HG03066 (cell line): ENCODE data around the gene NDUFAB1.
"Not testable (repeated sequence)": the region's sequence is repeated elsewhere in the genome, so short reads cannot be mapped to it uniquely, and the experiment has no call there.

Experiments
- ATAC-seq: cut with Tn5 transposase; IDR thresholded peaks from one replicate; pipeline ENCODE4 v1.9.1; 2021; ENCODE audit warnings: low read depth; ENCODE audit not compliant: unreplicated experiment

NDUFAB1 gene

GRCh38 chr16:23595951-23596720, at the start of gene NDUFAB1:
NDUFAB1 (minus strand) TSS chr16:23596316; CDS start chr16:23596290, 26 bp downstream.
- ATAC-seq, result peak; percentile 90

DNA sequence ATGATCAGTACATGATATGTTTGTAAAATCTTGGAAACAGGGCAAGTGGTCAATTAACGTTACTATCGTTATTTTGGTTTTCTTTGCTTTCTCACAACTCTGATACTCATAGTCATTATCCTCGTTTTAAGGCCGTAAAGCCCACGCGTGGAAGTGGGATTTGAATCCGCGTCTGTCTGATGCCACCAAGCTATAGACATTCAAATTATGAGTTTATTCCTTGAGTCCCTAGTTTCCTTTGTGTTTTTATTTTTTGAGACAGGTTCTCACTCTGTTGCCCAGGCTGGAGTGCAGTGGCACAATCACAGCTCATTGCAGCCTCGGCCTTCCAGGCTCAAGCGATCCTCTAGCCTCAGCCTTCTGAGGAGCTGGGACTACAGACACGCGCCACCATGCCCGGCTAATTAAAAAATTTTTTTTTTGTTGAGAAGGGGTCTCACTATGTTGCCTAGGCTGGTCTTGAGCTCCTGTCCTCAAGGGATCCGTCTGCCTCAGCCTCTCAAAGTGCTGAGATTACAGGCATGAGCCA, 46.2 kb upstream of the NDUFAB1 start:
- ATAC-seq, result no peak

DNA sequence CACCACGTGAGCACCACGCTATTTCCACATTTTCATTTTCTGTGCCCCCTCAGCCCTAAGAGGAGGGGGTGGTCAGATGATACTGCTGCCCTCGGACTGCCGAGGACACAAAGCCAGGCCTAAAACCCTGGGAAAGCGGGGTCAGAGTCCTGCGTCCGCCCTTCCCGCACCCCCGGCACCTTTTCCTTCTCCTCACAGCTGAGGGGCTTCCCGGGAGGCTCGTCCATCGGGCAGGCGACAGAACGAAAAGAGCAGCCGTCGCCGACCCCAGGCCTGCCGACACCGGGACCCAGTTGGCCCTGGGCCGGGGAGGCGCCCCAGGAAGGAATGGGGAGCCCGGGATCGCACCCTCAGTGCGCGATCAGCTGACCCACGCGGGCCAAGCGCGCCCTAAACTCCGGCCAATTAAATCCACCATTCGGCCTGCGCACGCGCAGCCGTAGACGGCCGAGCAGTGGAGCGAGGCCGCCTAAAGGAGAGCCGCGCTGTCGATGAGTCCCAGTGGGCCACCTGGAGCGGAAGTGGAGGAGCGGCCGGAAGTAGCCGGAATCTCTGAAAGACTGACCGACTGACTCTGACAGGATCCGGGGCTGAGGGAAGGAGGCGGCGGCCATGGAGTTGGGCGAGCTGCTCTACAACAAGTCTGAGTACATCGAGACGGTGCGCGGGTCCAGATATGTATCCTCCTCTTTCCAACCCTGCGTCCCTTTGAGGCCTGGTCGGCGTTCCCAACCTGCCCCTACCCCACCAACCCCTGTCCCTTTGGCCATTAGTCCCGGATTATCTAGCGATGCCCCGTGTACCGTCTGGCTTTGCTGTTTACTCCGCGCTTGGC, 45.0 kb upstream of the NDUFAB1 start, which contains the start of the genes DCTN5 and PALB2:
Gene DCTN5, plus strand, starts transcription at position 536 of the 835 bp plus-strand sequence. Its CDS starts 77 bp downstream, at position 613.
Gene PALB2, minus strand, starts transcription at position 380 of the 835 bp plus-strand sequence. Its CDS starts 153 bp downstream, at position 227.
- ATAC-seq, result peak; percentile 95

- no peak for ATAC-seq
Measured at GRCh38 chr16:23640615-23640930, 44.5 kb upstream of the NDUFAB1 start.

GRCh38 chr16:23635958-23636357, 39.8 kb upstream of the NDUFAB1 start:
- ATAC-seq, result no peak

GRCh38 chr16:23634461-23635036, 38.4 kb upstream of the NDUFAB1 start:
- ATAC-seq, result no peak

- ATAC-seq, result not testable (repeated sequence)
Measured at GRCh38 chr16:23631874-23632273, 35.8 kb upstream of the NDUFAB1 start.

GRCh38 chr16:23629516-23629915, 33.4 kb upstream of the NDUFAB1 start:
- no peak for ATAC-seq

DNA sequence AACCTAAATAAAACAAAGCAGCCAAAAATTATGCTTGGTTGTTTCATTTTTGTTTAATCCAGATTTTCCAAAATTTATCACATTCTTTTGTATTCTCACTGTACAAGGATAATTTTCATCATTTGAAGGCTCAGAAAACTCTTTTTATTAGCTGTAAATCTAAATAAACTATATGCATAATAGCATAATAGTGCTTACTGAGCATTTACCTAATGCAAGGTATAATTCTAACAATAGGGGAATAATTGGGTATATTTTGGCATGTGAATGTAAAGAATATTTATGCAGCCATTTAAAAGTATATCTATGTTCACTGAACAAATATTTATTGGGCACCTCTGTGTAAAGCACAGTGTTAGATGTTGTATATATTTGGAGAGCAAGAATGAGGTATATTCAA, 28.0 kb upstream of the NDUFAB1 start:
- no peak for ATAC-seq

GRCh38 chr16:23615805-23616204, 19.7 kb upstream of the NDUFAB1 start:
- no peak for ATAC-seq

- ATAC-seq, result no peak
Measured at GRCh38 chr16:23611936-23612335, 15.8 kb upstream of the NDUFAB1 start.

DNA sequence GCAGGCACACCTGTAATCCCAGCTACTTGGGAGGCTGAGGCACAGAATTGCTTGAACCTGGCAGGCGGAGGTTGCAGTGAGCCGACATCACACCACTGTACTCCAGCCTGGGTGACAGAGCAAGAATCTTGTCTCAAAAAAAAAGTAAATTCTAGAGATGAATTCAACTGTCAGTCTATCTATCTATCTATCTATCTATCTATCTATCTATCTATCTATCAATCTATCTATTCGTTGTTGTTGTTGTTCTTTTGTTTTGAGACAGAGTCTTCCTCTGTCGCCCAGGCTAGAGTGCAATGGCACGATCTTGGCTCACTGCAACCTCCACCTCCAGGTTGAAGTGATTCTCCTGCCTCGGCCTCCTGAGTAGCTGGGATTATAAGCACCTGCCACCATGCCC, 14.8 kb upstream of the NDUFAB1 start:
- ATAC-seq, result not testable (repeated sequence)

- ATAC-seq, result no peak
Measured at GRCh38 chr16:23609929-23610328, 13.8 kb upstream of the NDUFAB1 start.

DNA sequence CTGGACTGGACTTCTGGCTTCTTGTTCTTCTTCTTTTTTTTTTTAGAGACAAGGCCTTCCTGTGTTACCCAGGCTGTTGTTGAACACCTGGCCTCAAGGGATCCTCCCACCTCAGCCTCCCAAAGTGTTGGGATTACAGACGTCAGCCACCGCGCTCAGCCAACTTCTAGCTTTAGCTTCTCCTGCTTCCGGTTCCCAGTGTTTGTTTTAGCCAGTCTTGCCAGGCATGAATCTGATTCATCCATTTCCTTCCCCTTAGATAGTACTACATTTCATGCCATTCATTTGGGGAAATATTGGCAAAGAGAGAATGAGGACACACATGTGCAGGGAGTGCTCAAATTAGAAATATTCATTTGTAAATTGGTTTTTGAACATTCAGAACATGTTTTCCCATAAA, 12.1 kb upstream of the NDUFAB1 start:
- no peak for ATAC-seq

DNA sequence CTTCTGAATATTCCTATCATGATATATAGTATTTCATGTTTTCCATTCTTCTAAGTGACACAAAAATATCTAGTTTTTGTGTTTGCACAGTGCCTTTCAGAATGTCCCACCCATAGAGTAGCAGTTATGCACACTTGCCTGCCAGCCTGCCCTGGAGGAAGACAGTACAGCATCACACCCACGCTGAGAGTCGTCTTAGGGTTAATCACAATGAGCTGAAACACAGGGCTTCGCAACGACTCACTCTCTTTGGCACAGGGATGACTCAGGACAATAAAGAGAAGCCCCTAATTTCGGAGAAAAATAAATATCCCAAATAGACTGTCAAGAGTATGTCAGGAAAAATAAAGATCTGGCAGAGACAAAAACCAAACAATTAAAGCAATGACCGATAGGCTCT, 11.6 kb upstream of the NDUFAB1 start:
- no peak for ATAC-seq

DNA sequence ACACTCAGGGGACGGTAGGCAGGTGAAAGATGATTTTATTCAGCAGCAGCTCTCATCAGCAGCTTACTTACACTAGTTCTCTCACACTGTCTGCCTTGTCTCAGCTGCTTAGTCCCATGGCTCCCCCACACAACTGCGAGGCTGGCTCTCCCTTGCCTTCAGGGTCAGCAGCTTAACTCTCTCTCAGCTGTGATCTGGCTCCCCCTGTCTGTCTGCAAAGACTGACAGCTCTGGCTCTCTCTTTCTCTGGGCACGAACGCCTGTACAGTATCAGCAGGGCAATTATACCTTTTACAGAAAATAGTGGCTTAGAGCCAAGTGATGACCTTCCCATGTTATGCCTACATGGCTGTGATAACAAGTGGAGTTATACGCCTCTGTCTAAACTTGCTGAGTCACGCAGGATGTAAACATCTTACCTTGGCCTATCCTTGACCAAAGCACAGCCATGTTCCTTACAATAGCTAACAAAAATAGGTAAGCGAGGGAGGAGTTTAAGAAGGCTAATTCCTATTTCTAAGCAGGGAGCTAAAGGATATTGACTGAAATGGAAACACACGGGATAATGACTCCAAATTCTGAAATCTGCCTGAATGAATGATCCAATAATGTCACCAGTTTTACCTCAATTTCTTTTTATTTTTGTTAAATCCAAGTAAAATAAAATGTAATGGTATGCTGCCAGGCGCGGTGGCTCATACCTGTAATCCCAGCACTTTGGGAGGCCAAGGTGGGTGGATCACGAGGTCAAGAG, 1.1 kb upstream of the NDUFAB1 start:
- ATAC-seq, result no peak

GRCh38 chr16:23595246-23595950, 718 bp downstream of the NDUFAB1 start:
- ATAC-seq, result peak; percentile 13

- no peak for ATAC-seq
Measured at GRCh38 chr16:23594186-23594585, 1.9 kb downstream of the NDUFAB1 start.

DNA sequence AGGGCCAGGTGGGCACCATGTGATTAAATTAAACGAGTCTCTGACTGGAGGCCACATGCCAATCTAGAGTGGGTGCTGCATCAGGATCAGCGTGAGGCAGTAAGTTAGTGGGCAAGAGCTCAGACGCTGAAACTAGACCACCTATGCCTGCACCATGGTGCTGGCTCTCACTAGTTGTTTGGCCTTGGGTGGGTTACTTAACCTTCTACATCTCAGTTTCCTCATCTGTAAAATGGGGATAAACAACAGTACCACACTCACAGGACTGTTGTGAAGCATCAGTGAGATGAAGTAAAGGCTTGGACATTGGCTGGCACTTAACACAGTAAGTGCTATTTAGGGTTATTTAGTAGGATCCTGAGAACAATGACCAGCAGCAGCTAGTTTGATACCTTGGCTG, 5.9 kb downstream of the NDUFAB1 start:
- no peak for ATAC-seq

DNA sequence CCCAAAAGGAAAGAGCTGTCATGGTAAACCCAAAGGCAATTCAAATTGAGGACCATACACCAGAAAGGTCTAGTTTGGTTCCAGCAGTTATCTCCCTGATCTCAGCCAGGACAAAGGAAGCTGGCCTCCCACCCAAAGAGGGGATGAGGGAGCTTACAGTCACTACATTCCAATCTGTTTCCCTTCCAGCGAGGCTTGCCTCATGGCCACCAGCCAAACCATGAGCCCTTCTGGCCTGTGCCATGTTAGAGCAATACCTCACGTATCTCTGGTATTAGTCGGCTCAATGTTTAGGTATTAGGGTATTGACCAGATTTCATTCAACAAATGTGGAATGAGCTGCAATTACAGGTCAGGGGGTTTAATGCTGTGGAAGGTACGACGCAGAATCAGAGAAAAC, 8.4 kb downstream of the NDUFAB1 start:
- ATAC-seq, result no peak
